Stimulated activated CD4-positive, alpha-beta T cell treated with anti-CD3 and anti-CD28 coated beads, Interleukin-15, amount 100 ng/mL, for 48 hours (primary cell): ENCODE results near the gene PIR.

Experiments
- DNase-seq, 2 donors: peaks; one replicate each; pipeline ENCODE4 v3.0.0-alpha.2; 2020; ENCODE audit warnings: low read depth in 2 of 2

Gene PIR

DNA sequence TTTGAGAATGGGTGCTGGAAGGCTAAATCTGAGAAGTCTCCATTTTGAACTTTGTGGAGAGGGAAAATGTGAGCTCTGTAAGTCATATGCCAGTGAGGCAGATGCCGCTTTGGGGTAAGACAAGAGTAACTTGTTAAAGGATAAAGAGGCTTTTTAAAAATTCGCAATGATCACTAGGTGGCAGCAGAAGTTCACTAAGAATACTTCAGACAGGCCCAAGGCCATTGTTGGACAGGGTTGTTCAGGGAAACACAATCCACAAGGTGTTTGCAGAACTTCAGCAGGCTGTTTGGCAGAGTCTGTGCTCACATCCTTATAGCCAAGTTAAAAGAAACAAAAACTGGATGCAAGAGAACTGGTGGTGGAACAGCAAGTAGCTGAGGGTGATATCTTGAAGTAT, 144.1 kb downstream of the PIR start:
- DNase-seq, result no peak

DNA sequence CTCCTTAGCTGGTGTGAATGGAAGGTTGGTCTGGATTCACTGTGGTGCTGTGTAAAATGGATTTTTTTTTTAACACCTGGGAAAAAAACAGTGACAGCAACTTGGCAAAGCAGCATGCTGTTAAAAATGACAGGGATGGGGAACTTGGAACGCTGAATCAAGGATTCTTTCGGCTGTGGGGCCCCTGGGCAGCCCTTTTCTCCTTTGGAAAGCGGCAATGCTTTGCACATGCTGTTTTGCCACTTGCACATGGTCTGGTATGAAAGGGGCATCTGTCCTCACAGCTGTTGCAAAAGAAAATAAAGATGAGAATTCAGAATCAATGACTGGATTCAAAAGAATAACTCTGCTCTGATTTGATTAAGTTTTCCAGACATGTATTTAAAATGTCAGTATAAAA, 147.2 kb downstream of the PIR start:
- DNase-seq, result no peak

DNA sequence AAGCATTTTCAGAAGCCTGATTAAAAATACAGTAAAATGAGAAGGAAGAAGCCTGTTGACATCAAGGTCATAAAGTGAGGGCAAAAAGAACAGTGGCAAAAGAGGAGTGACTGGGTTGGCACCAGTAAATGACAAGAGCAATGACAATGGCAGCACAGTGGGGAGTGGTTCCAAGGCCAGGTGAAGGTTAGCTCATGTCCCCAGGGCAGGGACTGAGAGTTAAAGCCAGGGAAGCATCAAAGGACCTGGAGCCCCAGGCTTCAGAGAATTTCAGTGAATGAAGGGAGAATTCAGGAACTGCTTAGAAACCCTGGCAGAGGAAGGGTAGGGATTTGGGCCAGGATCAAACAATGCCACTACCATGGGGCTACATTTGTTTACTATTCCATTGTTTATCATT, 149.0 kb downstream of the PIR start:
- DNase-seq, result no peak

DNA sequence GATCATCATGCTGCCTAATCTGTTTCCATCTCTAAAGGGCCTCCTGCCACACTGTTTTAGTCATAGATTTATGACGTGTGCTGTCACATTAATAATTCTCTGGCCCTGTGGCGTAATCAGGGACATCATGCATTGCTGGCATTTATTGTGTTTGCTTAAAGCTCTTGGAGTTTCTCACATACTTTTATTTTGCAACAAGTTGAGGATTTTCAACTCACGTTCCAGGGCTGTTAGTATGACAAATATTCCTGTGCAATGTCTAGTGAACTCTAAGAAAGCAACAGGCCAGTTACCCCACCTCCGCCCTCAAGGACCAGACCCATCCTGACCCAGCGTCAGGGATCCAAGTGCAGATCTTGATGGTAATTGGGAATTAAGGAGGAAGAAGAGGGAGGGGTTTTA, 150.1 kb downstream of the PIR start:
- no peak for DNase-seq

DNA sequence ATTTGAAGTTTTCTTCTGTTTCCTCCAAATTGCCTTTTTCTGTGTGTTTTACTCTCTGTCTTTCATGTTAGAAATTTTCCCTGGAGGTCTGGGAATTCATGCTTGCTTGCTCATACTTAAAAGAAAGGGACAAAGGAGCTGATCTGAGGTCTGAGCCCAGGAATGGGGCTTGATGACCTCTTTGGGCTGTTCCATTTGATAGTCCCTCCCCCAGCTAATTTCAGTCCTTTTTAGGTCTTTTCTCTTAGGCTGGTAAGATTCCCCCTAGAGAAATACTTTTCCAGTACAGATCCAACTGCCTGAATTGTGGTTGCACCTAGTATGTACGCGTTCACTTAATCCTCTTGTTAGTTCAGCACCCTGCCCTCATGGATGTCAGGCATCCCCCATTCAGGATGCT, 152.3 kb downstream of the PIR start:
- no peak for DNase-seq

DNA sequence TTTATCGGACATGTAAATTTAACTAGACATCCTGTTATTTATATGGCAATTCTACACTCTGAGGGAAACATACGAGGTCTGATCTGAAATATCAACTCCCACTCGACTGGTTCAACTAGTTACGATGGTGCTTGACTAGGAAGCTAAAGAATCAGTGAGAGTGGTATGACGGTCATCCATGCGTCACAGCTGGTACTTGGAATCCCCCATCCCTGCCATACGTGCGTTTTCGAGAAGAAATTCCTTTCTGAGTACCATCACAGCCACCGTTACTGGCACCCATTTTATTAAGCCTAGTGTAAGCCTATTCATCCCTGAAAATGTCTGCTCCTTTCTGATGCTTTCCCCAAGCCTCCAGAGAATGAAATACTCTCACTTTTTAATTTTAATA, 157.1 kb downstream of the PIR start:
- peak in 1 of 2 donors; percentile 16 for DNase-seq

DNA sequence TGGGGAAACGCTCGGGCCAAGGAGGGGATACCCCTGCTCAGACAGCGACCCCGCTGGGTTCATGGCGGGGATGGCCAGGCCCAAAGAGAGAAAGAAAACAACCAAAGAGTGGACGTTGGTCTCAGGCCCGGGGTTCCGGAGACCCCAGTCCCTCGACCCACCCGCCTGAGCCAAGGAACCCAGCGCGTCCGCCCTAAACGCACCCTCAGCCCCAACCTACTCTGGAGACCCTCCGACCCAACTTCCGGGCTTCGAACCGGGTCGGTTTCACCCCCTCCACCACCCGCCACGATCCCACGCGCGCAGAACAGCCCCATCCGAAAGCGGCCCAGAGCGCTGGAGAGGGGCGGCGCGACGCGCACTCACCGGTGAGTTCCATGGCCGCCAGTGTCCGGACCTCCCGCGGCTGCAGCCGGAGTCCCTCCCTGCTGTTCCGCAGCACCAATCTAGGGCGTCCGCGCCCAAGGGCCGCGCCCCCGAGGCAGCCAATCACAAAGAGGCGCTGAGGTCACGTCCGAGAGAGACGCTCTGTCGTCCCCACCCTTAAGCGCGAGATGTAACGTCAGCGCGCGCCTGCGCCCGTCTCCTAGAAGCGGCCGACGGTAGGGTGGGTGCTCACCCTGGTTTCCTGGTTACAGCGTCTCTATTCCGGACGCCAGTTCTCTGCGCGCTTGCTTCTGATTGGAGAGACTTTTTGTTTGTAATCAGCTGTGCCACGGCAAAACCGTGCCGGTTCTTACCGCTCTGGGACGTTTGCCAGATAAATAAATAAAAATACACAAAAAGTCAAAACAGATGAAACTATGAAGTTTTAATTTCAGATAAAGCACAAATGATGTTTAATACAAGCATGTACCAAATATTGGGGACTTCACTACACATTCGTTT, 157.8 kb downstream of the PIR start, which contains the start of gene PIGA:
Gene PIGA, minus strand, starts transcription at position 389 of the 888 bp plus-strand sequence. CDS start 3,593 bp downstream, outside the sequence.
- DNase-seq, result peak; percentile 84
